HCT116 (cell line): ENCODE results near the gene MALRD1. TPM values are rescaled to one million over a fixed set of nuclear protein-coding genes. Genes with fewer than 3 reads are reported as not detected.

Experiments
- ATAC-seq: fragments of 200-7000 bp; cut with Tn5 transposase; 2 replicates; pipeline ENCODE4 v1.9.1; 2020; ENCODE audit warnings: mild to moderate bottlenecking, moderate library complexity
- BruUV-seq: library from RNA; stranded (reverse); fragments of 400-500 nt; replicated peaks from 2 replicates; lab custom pipeline; 2021; lab: Mats Ljungman, UMichigan
- CTCF ChIA-PET: fragments of 300-600 bp; sonication (Branson Sonifier 250); formaldehyde crosslinking; loops from one replicate; lab custom pipeline; 2021; ENCODE audit warnings: antibody characterized with exemption; lab: Charles Lee
- POLR2A ChIA-PET: fragments of 300-600, 350-600 bp; sonication (Branson Sonifier 250); formaldehyde crosslinking; loops from one replicate; lab custom pipeline; 2021; ENCODE audit warnings: antibody characterized with exemption; lab: Charles Lee
- RAD21 ChIA-PET, 2 experiments: fragments of 300-600 bp; sonication (Branson Sonifier 250); formaldehyde crosslinking; loops; one replicate each; lab custom pipeline; 2023; ENCODE audit warnings: low total read pairs in 2 of 2; ENCODE audit not compliant: uncharacterized antibody in 2 of 2, unreplicated experiment in 2 of 2, low non-redundant PET in 1 of 2; lab: Charles Lee
- DNase-seq: peaks from one replicate; pipeline ENCODE4 v3.0.0-alpha.2; 2010; ENCODE audit warnings: low read depth, low spot score
- H2AFZ ChIP-seq: fragments of 200-600 bp; shearing (Covaris generic), sonication (generic); 2 replicates; pipeline ENCODE4 v1.6.1; 2017; ENCODE audit warnings: low read depth, mixed run types, mixed read lengths, antibody characterized with exemption, low read length; ENCODE audit not compliant: poor library complexity, severe bottlenecking
- H3K27ac ChIP-seq: 2 replicates; pipeline ENCODE4 v1.5.1; 2012; ENCODE audit warnings: low read depth, low read length
- H3K27me3 ChIP-seq: fragments of 200-600 bp; sonication (generic); 2 replicates; pipeline ENCODE4 v1.6.1; 2016; ENCODE audit warnings: mixed run types, low read length, mixed read lengths; ENCODE audit not compliant: insufficient read depth
- H3K36me3 ChIP-seq, 2 experiments: fragments of 200-500 bp in 1 of 2; fragments of 200-600 bp in 1 of 2; sonication (Bioruptor generic) in 1 of 2; sonication (generic) in 1 of 2; 2 replicates each; pipeline versions ENCODE4 v1.5.1 to v1.6.1; 2014 to 2016; ENCODE audit warnings: low read length in 2 of 2, inconsistent platforms in 1 of 2, mixed read lengths in 1 of 2, mixed run types in 1 of 2; ENCODE audit not compliant: insufficient read depth in 2 of 2, control insufficient read depth in 1 of 2
- H3K4me1 ChIP-seq, 2 experiments: fragments of 200-600 bp in 1 of 2; sonication (generic) in 1 of 2; 2 replicates each; pipeline versions ENCODE4 v1.5.1 to v1.6.1; 2012 to 2017; ENCODE audit warnings: low read length in 2 of 2, inconsistent platforms in 1 of 2, mild to moderate bottlenecking in 1 of 2, mixed read lengths in 1 of 2, mixed run types in 1 of 2, moderate library complexity in 1 of 2; ENCODE audit not compliant: insufficient read depth in 2 of 2, control insufficient read depth in 1 of 2
- H3K4me2 ChIP-seq: fragments of 200-600 bp; sonication (generic); 2 replicates; pipeline ENCODE4 v1.6.1; 2017; ENCODE audit warnings: mixed run types, low read length, mixed read lengths
- H3K4me3 ChIP-seq, 2 experiments: fragments of 200-600 bp in 1 of 2; sonication (generic) in 1 of 2; replicated peaks in 1 of 2; 2 replicates each; pipeline ENCODE4 v1.5.1; 2011 to 2016; ENCODE audit warnings: low read length in 2 of 2, control low read depth in 1 of 2, low read depth in 1 of 2, mild to moderate bottlenecking in 1 of 2, mixed read lengths in 1 of 2, mixed run types in 1 of 2
- H3K79me2 ChIP-seq: fragments of 200-600 bp; sonication (generic); 2 replicates; pipeline ENCODE4 v1.6.1; 2017; ENCODE audit warnings: mild to moderate bottlenecking, mixed run types, low read length, moderate library complexity, mixed read lengths; ENCODE audit not compliant: insufficient read depth
- H3K9ac ChIP-seq: fragments of 200-600 bp; sonication (generic); 2 replicates; pipeline ENCODE4 v1.6.1; 2016; ENCODE audit warnings: low read length, mixed read lengths
- H3K9me2 ChIP-seq: fragments of 200-600 bp; sonication (generic), shearing (Covaris generic); 2 replicates; pipeline ENCODE4 v1.6.1; 2017; ENCODE audit warnings: mixed run types, mild to moderate bottlenecking, moderate library complexity; ENCODE audit not compliant: insufficient read depth
- H3K9me3 ChIP-seq, 2 experiments: fragments of 200-500 bp in 1 of 2; fragments of 200-600 bp in 1 of 2; sonication (Bioruptor generic) in 1 of 2; sonication (generic) in 1 of 2; 2 replicates each; pipeline ENCODE4 v1.6.1; 2014 to 2017; ENCODE audit warnings: low read length in 2 of 2, mixed read lengths in 2 of 2, inconsistent platforms in 1 of 2, low read depth in 1 of 2, mild to moderate bottlenecking in 1 of 2, mixed run types in 1 of 2, moderate library complexity in 1 of 2; ENCODE audit not compliant: control insufficient read depth in 1 of 2, insufficient read depth in 1 of 2
- H4K20me1 ChIP-seq: fragments of 200-600 bp; sonication (generic), shearing (Covaris generic); 2 replicates; pipeline ENCODE4 v1.6.1; 2017; ENCODE audit warnings: mixed run types, mild to moderate bottlenecking, moderate library complexity; ENCODE audit not compliant: insufficient read depth
- CEBPB ChIP-seq: IDR thresholded peaks from 2 replicates; pipeline ENCODE4 v1.6.1; 2012; ENCODE audit warnings: low read depth
- CTCF ChIP-seq, 3 experiments: fragments of 200-600 bp in 1 of 3; sonication (generic) in 1 of 3; IDR thresholded peaks in 2 of 3; conservative IDR thresholded peaks in 1 of 3; 2 replicates each; pipeline ENCODE4 v1.5.1; 2012 to 2017; ENCODE audit warnings: low read depth in 2 of 3, low read length in 2 of 3, antibody characterized with exemption in 1 of 3, borderline replicate concordance in 1 of 3, control low read depth in 1 of 3, mild to moderate bottlenecking in 1 of 3, mixed read lengths in 1 of 3, mixed run types in 1 of 3, moderate library complexity in 1 of 3; ENCODE audit not compliant: insufficient read depth in 1 of 3
- EGR1 ChIP-seq: IDR thresholded peaks from 2 replicates; pipeline ENCODE4 v1.6.1; 2012; ENCODE audit warnings: low read depth
- ELF1 ChIP-seq: IDR thresholded peaks from 2 replicates; pipeline ENCODE4 v1.6.1; 2012; ENCODE audit warnings: low read depth, borderline replicate concordance
- FOSL1 ChIP-seq: IDR thresholded peaks from 2 replicates; pipeline ENCODE4 v1.6.1; 2012; ENCODE audit warnings: low read depth
- POLR2A ChIP-seq: IDR thresholded peaks from 2 replicates; pipeline ENCODE4 v1.7.0; 2011; ENCODE audit warnings: borderline replicate concordance; ENCODE audit not compliant: insufficient read depth, insufficient read length; ENCODE audit errors: extremely low read depth
- POLR2AphosphoS5 ChIP-seq: IDR thresholded peaks from 2 replicates; pipeline ENCODE4 v1.6.1; 2011; ENCODE audit warnings: mild to moderate bottlenecking, low read depth, low read length, moderate library complexity
- RAD21 ChIP-seq: IDR thresholded peaks from 2 replicates; pipeline ENCODE4 v1.6.1; 2012; ENCODE audit warnings: low read depth, mild to moderate bottlenecking
- REST ChIP-seq: IDR thresholded peaks from 2 replicates; pipeline ENCODE4 v1.6.1; 2012; ENCODE audit warnings: low read depth
- SP1 ChIP-seq: IDR thresholded peaks from 2 replicates; pipeline ENCODE4 v1.6.1; 2012; ENCODE audit warnings: low read depth
- SRF ChIP-seq: IDR thresholded peaks from 2 replicates; pipeline ENCODE4 v1.6.1; 2012; ENCODE audit warnings: low read depth
- ZNF274 ChIP-seq: fragments of 200-500 bp; sonication (Bioruptor generic); IDR thresholded peaks from 2 replicates; pipeline ENCODE4 v1.6.1; 2014; ENCODE audit warnings: mild to moderate bottlenecking, low read depth, low read length, inconsistent platforms
- intact Hi-C: fragments of 100-400 bp; cut with micrococcal nuclease; formaldehyde crosslinking; loops from 2 replicates; pipeline ENCODE4 v1.10.0; 2022
- total RNA-seq: library from RNA; stranded (reverse); gene quantifications from one replicate; pipeline ENCODE4 v1.2.1, GENCODE V29; 2021; ENCODE audit not compliant: unreplicated experiment

MALRD1 gene
- total RNA-seq, 1 experiment from 2014 or later: not detected

GRCh38 chr10:19043431-19043830 is 5.2 kb upstream of the MALRD1 start:
- CTCF ChIA-PET: no interaction called here
- no peak for TF ChIP-seq POLR2AphosphoS5
- TF ChIP-seq ELF1: no peak
- TF ChIP-seq POLR2A: no peak
- no peak for TF ChIP-seq EGR1
- TF ChIP-seq ZNF274: no peak
- TF ChIP-seq CEBPB: no peak
- no peak for TF ChIP-seq SRF
- no peak for TF ChIP-seq REST
- TF ChIP-seq FOSL1: no peak
- TF ChIP-seq SP1: no peak
- no peak for TF ChIP-seq RAD21
- TF ChIP-seq CTCF (IDR thresholded peaks at IDR 0.05 in 2 of 3, conservative IDR thresholded peaks at IDR 0.05 in 1 of 3; ENCODE audit: borderline replicate concordance in 1 of 3, insufficient read depth in 1 of 3, low read depth in 2 of 3, low read length in 2 of 3): no peak

More at GRCh38 chr10:19043431-19043830, 5.2 kb upstream of the MALRD1 start:
- DNase-seq (no peak), ATAC-seq (no peak)
- ChIA-PET RAD21 (no interaction called here), POLR2A (no interaction called here)
- no peak overlapping the region for H2AFZ ChIP-seq
- intact Hi-C loops: no loop called here
- H3K4me3 ChIP-seq: no peak overlapping the region
- no TSS peak for BruUV-seq
- H3K27me3 ChIP-seq: no peaks in the 10 kb centered on the region
- no peaks in the 10 kb centered on the region for H3K9me2 ChIP-seq
- H3K4me1 ChIP-seq: no peaks in the 10 kb centered on the region
- no peak overlapping the region for H3K4me2 ChIP-seq
- H3K36me3 ChIP-seq: no peaks in the 10 kb centered on the region
- H4K20me1 ChIP-seq: no peaks in the 10 kb centered on the region
- H3K27ac ChIP-seq: no peak overlapping the region
- H3K9ac ChIP-seq: no peak overlapping the region
- no peaks in the 10 kb centered on the region for H3K79me2 ChIP-seq
- H3K9me3 ChIP-seq: peaks cover 7 to 25% of the 10 kb centered on the region in 2 experiments; a peak in 2 of 4 replicates
